GM19452 (cell line): ENCODE results near the gene SYNJ2.

Experiments
- ATAC-seq: cut with Tn5 transposase; IDR thresholded peaks from one replicate; pipeline ENCODE4 v1.9.1; 2021; ENCODE audit not compliant: unreplicated experiment

SYNJ2 gene

GRCh38 chr6:158010591-158011477 lies 29.2 kb downstream of the SYNJ2 start:
- ATAC-seq: no peak

- no peak for ATAC-seq
Measured at GRCh38 chr6:158011478-158011920, 29.8 kb downstream of the SYNJ2 start.

- ATAC-seq: no peak
Measured at GRCh38 chr6:158011980-158012566, 30.4 kb downstream of the SYNJ2 start.

- no peak for ATAC-seq
Measured at GRCh38 chr6:158013904-158014504, 32.3 kb downstream of the SYNJ2 start.

GRCh38 chr6:158014505-158015187 lies 33.0 kb downstream of the SYNJ2 start:
- ATAC-seq: no peak

GRCh38 chr6:158015188-158015506 lies 33.5 kb downstream of the SYNJ2 start:
- no peak for ATAC-seq

- no peak for ATAC-seq
Measured at GRCh38 chr6:158016571-158017383, 35.1 kb downstream of the SYNJ2 start.

GRCh38 chr6:158017621-158018040 lies 36.0 kb downstream of the SYNJ2 start:
- no peak for ATAC-seq

- ATAC-seq: no peak
Measured at GRCh38 chr6:158018041-158018771, 36.5 kb downstream of the SYNJ2 start.

GRCh38 chr6:158018851-158019361 lies 37.2 kb downstream of the SYNJ2 start:
- ATAC-seq: no peak

GRCh38 chr6:158019416-158019815 lies 37.8 kb downstream of the SYNJ2 start:
- no peak for ATAC-seq

- no peak for ATAC-seq
Measured at GRCh38 chr6:158020272-158020711, 38.6 kb downstream of the SYNJ2 start.

GRCh38 chr6:158020811-158021210 lies 39.1 kb downstream of the SYNJ2 start:
- no peak for ATAC-seq

GRCh38 chr6:158021376-158021775 lies 39.7 kb downstream of the SYNJ2 start:
- no peak for ATAC-seq

- ATAC-seq: no peak
Measured at GRCh38 chr6:158021814-158022748, 40.4 kb downstream of the SYNJ2 start.

- ATAC-seq: no peak
Measured at GRCh38 chr6:158022749-158023596, 41.3 kb downstream of the SYNJ2 start.

- ATAC-seq: no peak
Measured at GRCh38 chr6:158023597-158023939, 41.9 kb downstream of the SYNJ2 start.
